Caco-2 (cell line): ENCODE results near the gene TSSK6. TPM values are rescaled to one million over a fixed set of nuclear protein-coding genes. Genes with fewer than 3 reads are reported as not detected.

Experiments
- BruUV-seq: library from RNA; stranded (reverse); fragments of 400-500 nt; replicated peaks from 2 replicates; lab custom pipeline; 2021; lab: Mats Ljungman, UMichigan
- CTCF ChIA-PET: fragments of 300-600 bp; sonication (Branson Sonifier 250); formaldehyde crosslinking; loops from one replicate; lab custom pipeline; 2022; ENCODE audit warnings: antibody characterized with exemption; lab: Charles Lee
- POLR2A ChIA-PET: fragments of 300-600 bp; sonication (Branson Sonifier 250); formaldehyde crosslinking; loops from one replicate; lab custom pipeline; 2022; ENCODE audit warnings: antibody characterized with exemption; lab: Charles Lee
- DNase-seq, 2 experiments: peaks; one replicate each; pipeline versions ENCODE4 v3.0.0 to v3.0.0-alpha.2; 2020 to 2022
- H3K27me3 ChIP-seq: replicated peaks from 2 replicates; pipeline ENCODE4 v1.6.0; 2011; ENCODE audit warnings: low read length; ENCODE audit not compliant: control insufficient read depth, insufficient read depth
- H3K36me3 ChIP-seq: 2 replicates; pipeline ENCODE4 v1.5.1; 2011; ENCODE audit warnings: low read length; ENCODE audit not compliant: control insufficient read depth, insufficient read depth
- H3K4me1 ChIP-seq: fragments of 250-450 bp; sonication (Bioruptor Pico); 2 replicates; pipeline ENCODE4 v1.5.1; 2020; ENCODE audit warnings: mild to moderate bottlenecking
- H3K4me3 ChIP-seq: 2 replicates; pipeline ENCODE4 v1.5.1; 2011; ENCODE audit warnings: low read depth, mild to moderate bottlenecking, control low read depth, low read length
- H3K9me3 ChIP-seq: fragments of 250-450 bp; sonication (Bioruptor Pico); 2 replicates; pipeline ENCODE4 v1.5.1; 2020; ENCODE audit warnings: mild to moderate bottlenecking, moderate library complexity
- H3K27ac Mint-ChIP-seq: one replicate; pipeline ENCODE4 v1.8.0; 2022; ENCODE audit warnings: mixed read lengths; ENCODE audit not compliant: unreplicated experiment
- H3K27me3 Mint-ChIP-seq: one replicate; pipeline ENCODE4 v1.8.0; 2022; ENCODE audit warnings: mixed read lengths; ENCODE audit not compliant: insufficient read depth, unreplicated experiment
- H3K36me3 Mint-ChIP-seq: one replicate; pipeline ENCODE4 v1.8.0; 2022; ENCODE audit warnings: mild to moderate bottlenecking, mixed read lengths; ENCODE audit not compliant: insufficient read depth, unreplicated experiment
- H3K4me1 Mint-ChIP-seq: one replicate; pipeline ENCODE4 v1.8.0; 2022; ENCODE audit warnings: low read depth, mixed read lengths; ENCODE audit not compliant: unreplicated experiment
- H3K4me3 Mint-ChIP-seq: one replicate; pipeline ENCODE4 v1.8.0; 2022; ENCODE audit warnings: mild to moderate bottlenecking, moderate library complexity, mixed read lengths; ENCODE audit not compliant: unreplicated experiment
- H3K9me3 Mint-ChIP-seq: one replicate; pipeline ENCODE4 v1.8.0; 2022; ENCODE audit warnings: mixed read lengths; ENCODE audit not compliant: unreplicated experiment
- intact Hi-C: fragments of 100-400 bp; cut with micrococcal nuclease; formaldehyde crosslinking; loops from one replicate; pipeline ENCODE4 v1.10.0; 2022; ENCODE audit not compliant: unreplicated experiment
- total RNA-seq: library from RNA; stranded (reverse); gene quantifications from 2 replicates; pipeline ENCODE4 v1.2.3, GENCODE V29; 2022
- TF ChIP-seq, protein P1 (sequence below), 2 experiments: fragments of 200-600 bp in 1 of 2; IDR thresholded peaks; 1 replicate in 1 of 2; 2 replicates in 1 of 2; pipeline versions ENCODE4 v1.5.1 to v1.8.0; 2011 to 2022; ENCODE audit warnings: antibody characterized with exemption in 1 of 2, control low read depth in 1 of 2, inconsistent platforms in 1 of 2, low read depth in 1 of 2, low read length in 1 of 2, mild to moderate bottlenecking in 1 of 2, moderate library complexity in 1 of 2; ENCODE audit not compliant: insufficient read depth in 1 of 2, severe bottlenecking in 1 of 2, unreplicated experiment in 1 of 2

Gene TSSK6
- total RNA-seq, 1 experiment from 2014 or later, result 3.8 TPM

DNA sequence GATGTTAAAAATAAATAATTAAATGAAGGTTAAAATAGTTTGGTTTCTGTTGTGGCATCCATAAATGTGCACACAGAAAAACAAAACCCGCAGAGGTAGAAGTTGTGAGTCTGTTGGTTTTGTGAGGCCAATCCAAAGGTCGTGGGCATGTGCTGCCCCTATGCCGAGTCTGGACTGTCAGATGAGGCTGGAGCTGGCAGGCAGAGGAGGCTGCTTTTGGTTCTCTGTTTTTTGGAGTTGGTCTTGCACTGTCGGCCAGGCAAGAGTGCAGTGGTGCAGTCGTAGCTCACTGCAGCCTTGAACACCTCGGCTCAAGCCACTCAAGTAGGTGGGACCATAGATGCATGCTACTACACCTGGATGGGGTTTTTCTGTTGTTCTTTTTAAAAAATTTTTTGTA lies 43.7 kb downstream of the TSSK6 start:
- no peak for DNase-seq
- intact Hi-C loops, result no loop called here
- Mint-ChIP-seq H3K27ac (no peak overlapping the region), H3K27me3 (no peaks in the 10 kb centered on the region), H3K9me3 (peaks cover 14% of the 10 kb centered on the region), H3K4me3 (no peak overlapping the region), H3K36me3 (peaks cover 71% of the 10 kb centered on the region), H3K4me1 (no peaks in the 10 kb centered on the region)
- BruUV-seq, result no TSS peak
- ChIA-PET CTCF (no interaction called here), POLR2A (no interaction called here)
- no peaks in the 10 kb centered on the region for H3K9me3 ChIP-seq
- peaks cover 4% of the 10 kb centered on the region; the same call in 1 of the 2 replicates for H3K36me3 ChIP-seq
- no peaks in the 10 kb centered on the region for H3K4me1 ChIP-seq
- TF ChIP-seq, protein P1, sequence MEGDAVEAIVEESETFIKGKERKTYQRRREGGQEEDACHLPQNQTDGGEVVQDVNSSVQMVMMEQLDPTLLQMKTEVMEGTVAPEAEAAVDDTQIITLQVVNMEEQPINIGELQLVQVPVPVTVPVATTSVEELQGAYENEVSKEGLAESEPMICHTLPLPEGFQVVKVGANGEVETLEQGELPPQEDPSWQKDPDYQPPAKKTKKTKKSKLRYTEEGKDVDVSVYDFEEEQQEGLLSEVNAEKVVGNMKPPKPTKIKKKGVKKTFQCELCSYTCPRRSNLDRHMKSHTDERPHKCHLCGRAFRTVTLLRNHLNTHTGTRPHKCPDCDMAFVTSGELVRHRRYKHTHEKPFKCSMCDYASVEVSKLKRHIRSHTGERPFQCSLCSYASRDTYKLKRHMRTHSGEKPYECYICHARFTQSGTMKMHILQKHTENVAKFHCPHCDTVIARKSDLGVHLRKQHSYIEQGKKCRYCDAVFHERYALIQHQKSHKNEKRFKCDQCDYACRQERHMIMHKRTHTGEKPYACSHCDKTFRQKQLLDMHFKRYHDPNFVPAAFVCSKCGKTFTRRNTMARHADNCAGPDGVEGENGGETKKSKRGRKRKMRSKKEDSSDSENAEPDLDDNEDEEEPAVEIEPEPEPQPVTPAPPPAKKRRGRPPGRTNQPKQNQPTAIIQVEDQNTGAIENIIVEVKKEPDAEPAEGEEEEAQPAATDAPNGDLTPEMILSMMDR (IDR thresholded peaks at IDR 0.05; ENCODE audit: insufficient read depth in 1 of 2, low read depth in 1 of 2, low read length in 1 of 2, severe bottlenecking in 1 of 2, unreplicated experiment in 1 of 2), result no peak
- H3K4me3 ChIP-seq, result no peak overlapping the region
- no peaks in the 10 kb centered on the region for H3K27me3 ChIP-seq

DNA sequence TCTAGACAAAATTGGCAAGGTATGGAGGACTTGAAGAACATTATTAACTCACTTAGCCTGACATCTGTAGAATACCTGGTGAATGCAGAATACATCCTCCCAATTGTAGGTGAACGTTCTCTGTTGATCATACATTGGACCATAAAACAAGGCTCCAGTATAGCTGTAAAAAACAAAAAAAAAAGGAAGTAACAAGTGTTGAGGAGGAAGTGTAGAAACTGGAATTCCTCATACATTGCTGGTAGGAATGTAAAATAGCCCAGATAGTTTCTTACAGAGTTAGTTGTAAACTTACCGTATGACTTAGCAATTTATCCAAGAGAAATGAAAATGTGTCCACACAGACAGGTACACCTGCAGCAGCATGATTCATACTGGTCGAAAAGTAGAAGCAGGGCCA lies 44.8 kb downstream of the TSSK6 start:
- Histone ChIP-seq H3K4me3 (no peak overlapping the region), H3K4me1 (no peaks in the 10 kb centered on the region; the same call in 1 of the 2 replicates), H3K9me3 (no peaks in the 10 kb centered on the region), H3K27me3 (no peaks in the 10 kb centered on the region), H3K36me3 (peaks cover 8% of the 10 kb centered on the region)
- intact Hi-C loops, result no loop called here
- POLR2A ChIA-PET, result interaction anchor here (0.6 kb wide), 1 partner anchor 1680 kb away, joined by 5 read pairs; no protein-coding TSS in a partner anchor
- Mint-ChIP-seq H3K4me3 (no peak overlapping the region), H3K4me1 (no peaks in the 10 kb centered on the region), H3K9me3 (peaks cover 14% of the 10 kb centered on the region), H3K27me3 (no peaks in the 10 kb centered on the region), H3K27ac (no peak overlapping the region), H3K36me3 (peaks cover 73% of the 10 kb centered on the region)
- no peak for DNase-seq
- BruUV-seq, result no TSS peak
- TF ChIP-seq, protein P1 (IDR thresholded peaks at IDR 0.05; ENCODE audit: insufficient read depth in 1 of 2, low read depth in 1 of 2, low read length in 1 of 2, severe bottlenecking in 1 of 2, unreplicated experiment in 1 of 2), result no peak
- CTCF ChIA-PET, result no interaction called here

DNA sequence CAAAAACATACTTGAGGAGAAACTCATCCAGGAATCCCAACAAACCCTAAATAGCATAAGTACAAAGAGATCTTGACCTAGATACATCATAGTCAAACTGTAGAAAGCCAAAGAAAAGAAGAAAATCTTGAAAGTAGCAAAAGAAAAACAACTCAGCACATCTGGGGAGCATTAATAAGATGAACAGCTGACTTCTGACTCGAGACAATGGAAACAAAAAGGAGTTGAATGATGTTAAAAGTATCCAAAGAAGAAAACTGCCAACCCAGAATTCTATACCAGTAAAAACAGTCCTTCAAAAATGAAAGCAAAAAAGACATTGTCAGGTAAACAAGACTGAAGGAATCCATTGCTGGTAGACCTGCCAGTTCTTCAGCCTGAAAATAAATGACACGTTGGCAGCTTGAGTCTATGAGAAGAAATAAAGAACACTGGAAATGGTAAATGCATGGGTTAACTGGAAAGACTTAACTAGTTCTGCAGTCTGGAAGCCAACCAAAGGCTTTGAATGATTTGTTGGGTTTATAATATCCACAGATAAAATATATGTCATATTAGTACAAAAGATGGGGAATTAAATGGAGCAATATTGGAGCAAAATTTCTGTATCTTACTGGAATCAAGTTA lies 46.8 kb downstream of the TSSK6 start:
- TF ChIP-seq, protein P1 (IDR thresholded peaks at IDR 0.05; ENCODE audit: insufficient read depth in 1 of 2, low read depth in 1 of 2, low read length in 1 of 2, severe bottlenecking in 1 of 2, unreplicated experiment in 1 of 2), result no peak
- POLR2A ChIA-PET, result no interaction called here
- no peaks in the 10 kb centered on the region for H3K27me3 ChIP-seq
- peaks cover 10% of the 10 kb centered on the region for H3K36me3 ChIP-seq
- Mint-ChIP-seq H3K36me3 (peaks cover 70% of the 10 kb centered on the region), H3K4me3 (no peak overlapping the region), H3K27ac (no peak overlapping the region), H3K4me1 (peaks cover 18% of the 10 kb centered on the region), H3K9me3 (peaks cover 23% of the 10 kb centered on the region), H3K27me3 (no peaks in the 10 kb centered on the region)
- CTCF ChIA-PET, result no interaction called here
- BruUV-seq, result no TSS peak
- no peak for DNase-seq
- peaks cover 20% of the 10 kb centered on the region for H3K4me1 ChIP-seq
- intact Hi-C loops, result no loop called here
- H3K9me3 ChIP-seq, result no peaks in the 10 kb centered on the region
- no peak overlapping the region for H3K4me3 ChIP-seq
